HepG2 (cell line): ENCODE data around the gene CFAP300. TPM values are rescaled to one million over a fixed set of nuclear protein-coding genes. Genes with fewer than 3 reads are reported as not detected.
A peak's percentile ranks its signal among the peaks of the same experiment; 100 is the strongest.

Experiments
- ATAC-seq: fragments of 200-7000 bp; cut with Tn5 transposase; 3 replicates; pipeline ENCODE4 v1.9.1; 2020; ENCODE audit warnings: mild to moderate bottlenecking, moderate library complexity
- BruUV-seq: library from RNA; stranded (reverse); fragments of 400-500 nt; replicated peaks from 2 replicates; lab custom pipeline; 2021; lab: Mats Ljungman, UMichigan
- CTCF ChIA-PET: fragments of 300-600 bp; formaldehyde crosslinking; extraction: SDS; loops from one replicate; lab custom pipeline; 2021; ENCODE audit warnings: low total read pairs, inconsistent platforms, low intra/inter-chr PET ratio; lab: Yijun Ruan, JAX
- POLR2A ChIA-PET: fragments of 350-600 bp; sonication (Branson Sonifier 250); formaldehyde crosslinking; loops from one replicate; lab custom pipeline; 2020; ENCODE audit warnings: antibody characterized with exemption, inconsistent platforms; lab: Yijun Ruan, JAX
- DNase-seq: peaks from one replicate; pipeline ENCODE4 v3.0.0-alpha.2; 2015; ENCODE audit warnings: low spot score
- FAIRE-seq: peaks from 3 replicates; lab custom pipeline; 2011; peaks lifted over from hg19 to GRCh38; lab: Jason Lieb, UNC
- H2AFZ ChIP-seq: one replicate; pipeline ENCODE4 v1.6.1; 2011; ENCODE audit warnings: low read length, inconsistent platforms
- H3K27ac ChIP-seq: fragments of 300-600 bp; 3 replicates; pipeline ENCODE4 v1.8.0; 2011; ENCODE audit warnings: mixed run types, mild to moderate bottlenecking, mixed read lengths, low read length, inconsistent platforms; ENCODE audit not compliant: insufficient read depth; ENCODE audit errors: extremely low read length
- H3K27me3 ChIP-seq, 2 experiments: fragments of 200-600 bp in 1 of 2; 2 replicates in 1 of 2; 3 replicates in 1 of 2; pipeline versions ENCODE4 v1.6.0 to v1.8.0; 2011; ENCODE audit warnings: low read length in 2 of 2, mild to moderate bottlenecking in 2 of 2, moderate library complexity in 2 of 2, inconsistent platforms in 1 of 2; ENCODE audit not compliant: insufficient read depth in 2 of 2, control insufficient read depth in 1 of 2
- H3K36me3 ChIP-seq, 2 experiments: fragments of 200-600 bp in 1 of 2; replicated peaks in 1 of 2; 2 replicates in 1 of 2; 3 replicates in 1 of 2; pipeline versions ENCODE4 v1.5.1 to v1.8.0; 2011; ENCODE audit warnings: low read length in 2 of 2, inconsistent platforms in 1 of 2; ENCODE audit not compliant: insufficient read depth in 2 of 2, control insufficient read depth in 1 of 2
- H3K4me1 ChIP-seq: 2 replicates; pipeline ENCODE4 v1.5.1; 2012; ENCODE audit warnings: low read length, inconsistent platforms; ENCODE audit not compliant: insufficient read depth
- H3K4me2 ChIP-seq: 2 replicates; pipeline ENCODE4 v1.6.0; 2011; ENCODE audit warnings: low read depth, low read length, inconsistent platforms
- H3K4me3 ChIP-seq, 3 experiments: fragments of 200-600 bp in 1 of 3; sonication (generic), shearing (Covaris generic) in 1 of 3; replicated peaks in 1 of 3; 2 replicates each; pipeline ENCODE4 v1.5.1; 2011 to 2016; ENCODE audit warnings: low read length in 3 of 3, inconsistent platforms in 2 of 3, low read depth in 2 of 3, mild to moderate bottlenecking in 2 of 3, control low read depth in 1 of 3, mixed read lengths in 1 of 3; ENCODE audit not compliant: insufficient read depth in 1 of 3
- H3K79me2 ChIP-seq: one replicate; pipeline ENCODE4 v1.6.1; 2011; ENCODE audit warnings: low read length, inconsistent platforms; ENCODE audit not compliant: insufficient read depth
- H3K9ac ChIP-seq: 2 replicates; pipeline ENCODE4 v1.6.0; 2011; ENCODE audit warnings: mild to moderate bottlenecking, low read depth, low read length, inconsistent platforms; ENCODE audit not compliant: insufficient read depth
- H3K9me3 ChIP-seq: 2 replicates; pipeline ENCODE4 v1.5.1; 2012; ENCODE audit warnings: mild to moderate bottlenecking, low read length
- H4K20me1 ChIP-seq: 2 replicates; pipeline ENCODE4 v1.6.0; 2011; ENCODE audit warnings: inconsistent platforms, mild to moderate bottlenecking, low read length, moderate library complexity; ENCODE audit not compliant: insufficient read depth
- ARID5B ChIP-seq: IDR thresholded peaks from 2 replicates; pipeline ENCODE4 v1.4.0; 2020; ENCODE audit warnings: mild to moderate bottlenecking, missing genetic modification reagents
- BCL6 ChIP-seq: IDR thresholded peaks from 2 replicates; pipeline ENCODE4 v1.6.1; 2016; ENCODE audit warnings: missing genetic modification reagents, missing compliant biosample characterization
- EP300 ChIP-seq, 3 experiments: sonication (generic) in 1 of 3; formaldehyde crosslinking in 1 of 3; IDR thresholded peaks; 2 replicates each; pipeline versions ENCODE4 v1.5.1 to v1.6.1; 2011 to 2020; ENCODE audit warnings: low read depth in 2 of 3, low read length in 2 of 3, borderline replicate concordance in 1 of 3, improper control_type of control experiment in 1 of 3, mild to moderate bottlenecking in 1 of 3, missing genetic modification reagents in 1 of 3, moderate library complexity in 1 of 3
- FOXA1 ChIP-seq, 2 experiments: fragments of 450-650 bp in 1 of 2; sonication (generic) in 1 of 2; formaldehyde crosslinking in 1 of 2; IDR thresholded peaks; 2 replicates each; pipeline versions ENCODE4 v1.4.0 to v1.6.1; 2016 to 2020; ENCODE audit warnings: missing genetic modification reagents in 1 of 2
- GATAD1 ChIP-seq: IDR thresholded peaks from 2 replicates; pipeline ENCODE4 v1.6.1; 2016; ENCODE audit warnings: missing genetic modification reagents, missing compliant biosample characterization
- HMGXB4 ChIP-seq, 2 experiments: sonication (generic) in 1 of 2; formaldehyde crosslinking in 1 of 2; IDR thresholded peaks; 2 replicates each; pipeline versions ENCODE4 v1.4.0 to v1.6.1; 2018 to 2020; ENCODE audit warnings: missing genetic modification reagents in 2 of 2, borderline replicate concordance in 1 of 2, low read depth in 1 of 2, mild to moderate bottlenecking in 1 of 2, missing biosample characterization in 1 of 2
- IRF2 ChIP-seq: IDR thresholded peaks from 2 replicates; pipeline ENCODE4 v1.6.1; 2018; ENCODE audit warnings: missing genetic modification reagents, missing compliant biosample characterization
- JUN ChIP-seq: sonication (generic); formaldehyde crosslinking; IDR thresholded peaks from 2 replicates; pipeline ENCODE4 v1.4.0; 2020; ENCODE audit warnings: mild to moderate bottlenecking, missing genetic modification reagents
- JUNB ChIP-seq: sonication (generic); formaldehyde crosslinking; IDR thresholded peaks from 2 replicates; pipeline ENCODE4 v1.8.0; 2022; ENCODE audit warnings: missing genetic modification reagents, mild to moderate bottlenecking, borderline replicate concordance
- KLF16 ChIP-seq, 2 experiments: sonication (generic) in 1 of 2; formaldehyde crosslinking in 1 of 2; IDR thresholded peaks; 2 replicates each; pipeline versions ENCODE4 v1.6.1 to v1.8.0; 2016 to 2023; ENCODE audit warnings: missing genetic modification reagents in 2 of 2, missing compliant biosample characterization in 1 of 2
- RARA ChIP-seq: IDR thresholded peaks from 2 replicates; pipeline ENCODE4 v1.6.1; 2016; ENCODE audit warnings: missing genetic modification reagents, missing compliant biosample characterization
- RFXAP ChIP-seq: sonication (generic); formaldehyde crosslinking; IDR thresholded peaks from 2 replicates; pipeline ENCODE4 v1.4.0; 2020; ENCODE audit warnings: missing genetic modification reagents, borderline replicate concordance
- SALL1 ChIP-seq: sonication (generic); formaldehyde crosslinking; IDR thresholded peaks from 2 replicates; pipeline ENCODE4 v1.8.0; 2022; ENCODE audit warnings: mild to moderate bottlenecking, missing genetic modification reagents
- SALL2 ChIP-seq: sonication (generic); formaldehyde crosslinking; IDR thresholded peaks from 2 replicates; pipeline ENCODE4 v1.8.1; 2023; ENCODE audit warnings: mild to moderate bottlenecking, missing genetic modification reagents, inconsistent platforms
- TBX3 ChIP-seq: fragments of 450-650 bp; IDR thresholded peaks from 2 replicates; pipeline ENCODE4 v1.6.1; 2017; ENCODE audit warnings: antibody characterized with exemption, mild to moderate bottlenecking, inconsistent platforms, borderline replicate concordance
- ZBTB3 ChIP-seq: sonication (generic); formaldehyde crosslinking; IDR thresholded peaks from 2 replicates; pipeline ENCODE4 v1.4.0; 2020; ENCODE audit warnings: low read depth, mild to moderate bottlenecking, moderate library complexity, missing genetic modification reagents, borderline replicate concordance
- ZNF792 ChIP-seq: IDR thresholded peaks from 2 replicates; pipeline ENCODE4 v1.6.1; 2016
- WGBS: methylation state at CpG from one replicate; pipeline ENCODE4 v1.1.6; 2017; ENCODE audit warnings: low lambda C conversion rate; 5-methylcytosine and 5-hydroxymethylcytosine counted together
- in situ Hi-C: cut with HindIII; loops from 2 replicates; pipeline ENCODE4 v1.10.0; 2017; ENCODE audit warnings: low pct_unique_long_range_greater_than_20kb; ENCODE audit not compliant: extremely low pct_ligation_motif_present
- intact Hi-C: fragments of 100-400 bp; cut with micrococcal nuclease; formaldehyde crosslinking; loops from one replicate; pipeline ENCODE4 v1.10.0; 2022; ENCODE audit not compliant: unreplicated experiment
- polyA plus RNA-seq, 8 experiments: library from polyadenylated mRNA; depleted of rRNA in 3 of 8; stranded (reverse) in 7 of 8; unstranded in 1 of 8; fragments of >200 nt; fragmentation: Illumina TruSeq in 4 of 8; extraction: Trizol in 4 of 8; gene quantifications; 2 replicates each; pipeline versions ENCODE4 v1.2.1 to v1.2.3, GENCODE V29; 2011 to 2016; ENCODE audit warnings: low read depth in 4 of 8, missing spikeins in 1 of 8, mixed read lengths in 1 of 8; ENCODE audit not compliant: insufficient read depth in 1 of 8
- total RNA-seq, 5 experiments: library from RNA; depleted of rRNA; stranded (reverse); fragments of >200 nt; fragmentation: Illumina TruSeq; extraction: Trizol; gene quantifications; 2 replicates each; pipeline ENCODE4 v1.2.3, GENCODE V29; 2016; ENCODE audit warnings: low read depth in 1 of 5

Gene CFAP300
- total and polyA plus RNA-seq, 2 of the 13 experiments (the other 11 are each of a cell fraction or from before 2014, with no cell fraction given), result not detected

- Histone ChIP-seq H3K36me3 (no peaks in the 10 kb centered on the region), H4K20me1 (no peaks in the 10 kb centered on the region), H3K4me2 (peak overlapping the region; percentile 66), H3K27me3 (no peaks in the 10 kb centered on the region), H3K9ac (peak overlapping the region; percentile 3; the same call in 1 of the 2 replicates), H3K79me2 (no peaks in the 10 kb centered on the region), H3K27ac (peak overlapping the region; percentile 48), H2AFZ (no peak overlapping the region), H3K9me3 (no peaks in the 10 kb centered on the region), H3K4me1 (peaks cover 26% of the 10 kb centered on the region), H3K4me3 (peak overlapping the region in 2 of 3 experiments; percentile 25 to 37; a peak in 2 of 6 replicates)
- peak; percentile 65 for FAIRE-seq
- BruUV-seq, result no TSS peak
- 13% methylated on average over 7 of the region's 7 CpGs for WGBS
- peak; percentile 94 for DNase-seq
- POLR2A ChIA-PET, result interaction anchor here (1.5 kb wide), 1 partner anchor 30 kb away, joined by 9 read pairs; no protein-coding TSS in a partner anchor
- intact Hi-C loops (loop anchor here (1.0 kb wide), 1 partner anchor 25 kb away; no protein-coding TSS in a partner anchor), in situ Hi-C loops (no loop called here)
- CTCF ChIA-PET, result no interaction called here
- ATAC-seq, result peak; percentile 99
- TF ChIP-seq IRF2 (CRISPR knock-in tag) (0 out of 2 replicates have a peak, but pooled peaks have one; percentile 31), GATAD1 (CRISPR knock-in tag) (0 out of 2 replicates have a peak, but pooled peaks have one; percentile 21), KLF16 (CRISPR knock-in tag; IDR thresholded peaks at IDR 0.05) (0 out of 4 replicates have a peak, but pooled peaks of 1 of the 2 experiments have one; percentile 30), BCL6 (CRISPR knock-in tag) (peak; percentile 92), FOXA1 (IDR thresholded peaks at IDR 0.05) (0 out of 2 replicates have a peak, but pooled peaks have one; percentile 44), FOXA1 (CRISPR knock-in tag; IDR thresholded peaks at IDR 0.05) (peak; percentile 55), HMGXB4 (CRISPR knock-in tag; IDR thresholded peaks at IDR 0.05; ENCODE audit: borderline replicate concordance in 1 of 2, low read depth in 1 of 2) (0 out of 4 replicates have a peak, but pooled peaks of 1 of the 2 experiments have one; percentile 18), JUN (CRISPR knock-in tag) (peak; percentile 61; the same call in 1 of the 2 replicates), ZBTB3 (no peak), JUNB (peak; percentile 84; the same call in 1 of the 2 replicates), SALL1 (CRISPR knock-in tag) (peak; percentile 34; the same call in 1 of the 2 replicates), TBX3 (peak; percentile 75; the same call in 1 of the 2 replicates), ZNF792 (no peak), SALL2 (CRISPR knock-in tag) (no peak), EP300 (IDR thresholded peaks at IDR 0.05; ENCODE audit: low read depth in 2 of 2, low read length in 2 of 2) (peak in 1 of 2 experiments; percentile 82; a peak in 2 of 4 replicates), EP300 (CRISPR knock-in tag; IDR thresholded peaks at IDR 0.05; ENCODE audit: borderline replicate concordance) (peak; percentile 73; the same call in 1 of the 2 replicates), RARA (peak; percentile 44; the same call in 1 of the 2 replicates), ARID5B (CRISPR knock-in tag) (peak; percentile 91), RFXAP (CRISPR knock-in tag) (no peak)
Observed at GRCh38 chr11:102085864-102086551, 38.8 kb downstream of the CFAP300 start.
